Mucosa of gallbladder (tissue), 1 donor: ENCODE data around the gene TFB1M. TPM values are rescaled to one million over a fixed set of nuclear protein-coding genes. Genes with fewer than 3 reads are reported as not detected.
"Not testable (repeated sequence)": the region's sequence is repeated elsewhere in the genome, so short reads cannot be mapped to it uniquely, and the experiment has no call there.

Experiments used
- DNase-seq: peaks from one replicate; pipeline ENCODE4 v3.0.0-alpha.2; 2020; ENCODE audit warnings: low spot score
- total RNA-seq: library from RNA; stranded (reverse); gene quantifications from one replicate; pipeline ENCODE4 v1.2.1, GENCODE V29; 2021
- donor health status: DM: no; HTN: no; CAD: no.

TFB1M gene
- 17.6 TPM for total RNA-seq

DNA sequence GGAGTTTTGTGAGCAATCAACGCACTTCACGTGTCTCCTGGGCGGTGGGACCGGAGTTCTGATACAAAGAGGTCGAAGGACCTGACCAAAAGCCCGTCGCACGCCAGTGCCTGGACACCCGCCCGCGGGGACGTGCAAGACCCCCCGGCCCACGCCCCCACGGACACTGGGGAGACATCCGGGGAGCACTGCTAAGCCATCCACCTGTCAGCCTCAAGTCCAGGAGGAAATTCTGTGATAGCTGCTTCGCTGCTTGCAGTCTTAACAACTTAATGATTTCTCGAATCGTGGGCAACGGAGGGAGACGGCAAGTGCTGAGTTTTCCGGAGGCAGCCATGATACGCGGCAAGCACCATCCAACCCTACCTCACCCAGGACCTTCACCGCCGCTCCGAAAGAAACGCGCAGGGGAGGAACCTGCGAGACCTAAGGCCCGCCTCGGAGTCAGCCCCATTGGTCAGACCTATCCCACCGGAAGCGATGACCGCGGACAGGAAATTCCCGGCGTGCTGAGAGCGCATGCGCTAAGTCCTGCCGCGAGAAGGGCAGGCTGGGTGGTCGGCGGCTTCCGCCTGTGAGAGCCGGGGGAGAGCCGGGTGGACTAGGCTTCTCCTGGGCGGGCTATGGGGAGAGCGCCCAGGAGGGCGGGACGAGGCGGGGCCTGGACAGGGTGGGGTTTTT lies at the start of gene TFB1M:
TSS of gene TFB1M (minus strand) at position 393 of the 681 bp plus-strand sequence. CDS start at position 337, 56 bp downstream.
- DNase-seq = peak; percentile 99

- not testable (repeated sequence) for DNase-seq
Measured at GRCh38 chr6:155364021-155364420, 49.7 kb upstream of the TFB1M start.

- DNase-seq = not testable (repeated sequence)
Measured at GRCh38 chr6:155362968-155363632, 48.8 kb upstream of the TFB1M start.

DNA sequence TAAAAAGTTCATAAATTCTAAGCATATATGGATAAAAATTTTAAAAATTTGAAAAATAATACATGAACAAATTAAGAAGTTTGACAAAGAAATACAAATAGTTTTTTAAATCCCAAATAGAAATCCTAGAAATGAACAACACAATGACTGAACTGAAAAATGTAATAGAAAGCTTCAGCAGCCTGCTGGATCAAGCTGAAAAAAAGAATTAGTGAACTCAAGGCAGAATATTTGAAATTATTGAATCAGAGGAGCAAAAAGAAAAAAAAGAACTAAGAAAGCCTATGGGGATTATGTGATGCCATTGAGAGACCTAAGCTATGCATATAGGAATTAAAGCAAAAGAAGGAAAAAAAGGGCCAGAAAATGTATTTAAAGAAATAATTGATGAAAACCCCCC lies 39.9 kb upstream of the TFB1M start:
- no peak for DNase-seq

DNA sequence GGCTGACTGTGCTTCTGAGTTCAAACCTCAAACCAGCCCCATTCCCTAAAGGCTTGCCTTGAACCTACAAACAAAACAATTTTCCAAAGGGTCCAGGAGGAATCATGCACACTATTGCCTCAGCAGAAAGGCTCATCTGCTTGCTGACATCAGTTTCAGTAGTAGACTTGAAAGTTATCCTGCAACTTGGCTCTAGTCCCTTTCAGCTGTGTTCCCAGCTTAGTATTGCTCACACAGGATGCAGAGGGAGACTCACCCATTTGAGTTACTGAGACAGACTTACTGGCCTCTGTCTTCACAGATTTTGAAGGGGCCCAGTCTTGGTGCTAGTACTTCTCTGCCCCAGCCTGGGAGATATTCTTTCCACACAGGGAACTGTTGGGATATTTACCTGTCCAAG lies 38.5 kb upstream of the TFB1M start:
- no peak for DNase-seq

DNA sequence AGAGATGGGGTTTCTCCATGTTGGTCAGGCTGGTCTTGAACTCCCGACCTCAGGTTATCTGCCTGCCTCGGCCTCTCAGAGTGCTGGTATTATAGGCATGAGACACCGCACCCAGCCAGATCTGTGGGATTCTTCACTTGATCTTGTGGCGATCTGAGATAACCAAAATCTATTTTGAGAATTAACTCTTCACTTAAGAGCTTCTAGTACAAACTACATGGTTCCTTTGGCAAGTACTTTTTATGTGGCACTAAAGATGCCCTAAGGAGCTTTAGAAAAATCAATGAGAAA lies 37.8 kb upstream of the TFB1M start:
- no peak for DNase-seq

- no peak for DNase-seq
Measured at GRCh38 chr6:155351273-155352129, 37.2 kb upstream of the TFB1M start.

DNA sequence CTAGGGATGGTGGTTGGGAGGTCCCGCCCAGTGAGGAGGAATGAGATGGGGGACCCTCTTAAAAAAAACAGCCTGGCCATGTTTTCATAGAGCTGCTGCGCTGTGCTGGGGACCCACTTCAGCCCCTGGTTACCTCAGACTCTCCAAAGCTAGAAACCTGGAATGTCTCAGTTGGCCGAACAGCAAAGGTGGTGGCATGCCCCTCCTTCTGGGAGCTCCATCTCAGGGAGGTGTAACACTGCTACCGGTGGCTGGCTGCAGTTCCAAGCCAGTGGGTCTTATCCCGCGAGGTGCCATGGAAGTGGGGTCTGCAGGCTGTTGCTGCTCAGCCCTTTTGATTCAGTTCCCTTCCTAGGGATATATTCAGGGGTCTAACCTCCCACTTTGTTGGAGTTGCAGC lies 35.7 kb upstream of the TFB1M start:
- no peak for DNase-seq

- DNase-seq = no peak
Measured at GRCh38 chr6:155349129-155349528, 34.8 kb upstream of the TFB1M start.

DNA sequence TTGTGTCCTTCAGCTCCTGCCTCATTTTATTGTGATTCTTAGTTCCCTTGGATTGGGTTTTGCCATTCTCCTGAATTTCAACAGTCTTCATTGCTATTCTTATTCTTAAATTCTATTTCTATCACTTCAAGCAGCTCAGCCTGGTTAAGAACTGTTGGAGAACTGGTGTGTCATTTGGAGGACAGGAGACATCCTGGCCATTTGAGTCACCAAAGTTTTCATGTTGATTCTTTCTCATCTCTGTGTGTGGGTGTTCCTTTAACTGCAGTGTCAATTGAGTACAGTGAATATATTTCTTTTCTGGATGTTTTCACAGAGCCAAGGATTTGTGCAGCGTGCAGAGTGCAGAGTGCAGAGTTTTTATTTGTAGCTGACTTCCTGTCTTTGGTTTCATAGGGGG lies 33.5 kb upstream of the TFB1M start:
- no peak for DNase-seq

- DNase-seq = no peak
Measured at GRCh38 chr6:155346957-155347356, 32.7 kb upstream of the TFB1M start.

GRCh38 chr6:155344341-155345006 lies 30.2 kb upstream of the TFB1M start:
- DNase-seq = no peak

GRCh38 chr6:155341130-155341828 lies 27.0 kb upstream of the TFB1M start:
- DNase-seq = no peak

GRCh38 chr6:155340464-155341129 lies 26.3 kb upstream of the TFB1M start:
- no peak for DNase-seq

DNA sequence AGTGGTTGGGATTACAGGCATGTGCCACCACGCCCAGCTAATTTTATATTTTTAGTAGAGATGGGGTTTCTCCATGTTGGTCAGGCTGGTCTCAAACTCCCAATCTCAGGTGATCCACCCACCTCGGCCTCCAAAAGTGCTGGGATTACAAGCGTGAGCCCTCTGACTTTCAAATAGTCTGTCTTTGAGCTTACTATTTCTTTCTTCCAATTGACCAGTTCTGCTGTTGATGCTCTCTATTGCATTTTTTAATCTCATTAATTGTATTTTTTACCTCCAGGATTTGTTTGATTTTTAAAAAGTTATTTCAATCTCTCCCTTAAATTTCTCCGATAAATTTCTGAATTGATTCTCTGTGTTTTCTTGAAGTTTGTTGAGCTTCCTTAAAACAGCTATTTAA lies 25.6 kb upstream of the TFB1M start:
- DNase-seq = not testable (repeated sequence)

DNA sequence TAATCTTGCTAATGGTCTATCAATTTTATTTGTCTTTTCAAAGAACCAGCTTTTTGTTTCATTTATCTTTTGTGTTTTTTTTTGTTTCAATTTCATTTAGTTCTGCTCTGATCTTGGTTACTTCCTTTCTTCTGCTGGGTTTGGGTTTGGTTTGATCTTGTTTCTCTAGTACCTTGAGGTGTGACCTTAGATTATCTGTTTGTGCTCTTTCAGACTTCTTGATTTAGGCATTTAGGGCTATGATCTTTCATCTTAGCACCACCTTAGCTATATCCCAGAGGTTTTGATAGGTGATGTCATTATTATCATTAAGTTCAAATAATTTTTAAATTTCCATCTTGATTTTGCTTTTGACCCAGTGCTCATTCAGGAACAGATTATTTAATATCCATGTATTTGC lies 24.0 kb upstream of the TFB1M start:
- not testable (repeated sequence) for DNase-seq

- no peak for DNase-seq
Measured at GRCh38 chr6:155335265-155335664, 21.0 kb upstream of the TFB1M start.

DNA sequence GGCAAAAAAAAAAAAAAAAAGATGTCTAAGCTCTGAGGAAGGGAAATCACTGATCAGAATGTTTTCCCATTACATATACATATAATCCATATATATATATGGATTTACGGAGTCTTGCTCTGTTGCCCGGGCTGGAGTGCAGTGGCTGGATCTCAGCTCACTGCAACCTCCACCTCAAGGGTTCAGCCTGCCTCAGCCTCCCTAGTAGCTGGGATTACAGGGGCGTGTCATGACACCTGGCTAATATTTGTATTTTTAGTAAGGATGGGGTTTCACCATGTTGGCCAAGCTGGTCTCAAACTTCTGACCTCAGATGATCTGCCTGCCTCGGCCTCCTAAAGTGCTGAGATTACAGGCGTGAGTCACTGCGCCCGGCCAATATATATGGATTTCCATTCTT lies 19.8 kb upstream of the TFB1M start:
- DNase-seq = not testable (repeated sequence)

DNA sequence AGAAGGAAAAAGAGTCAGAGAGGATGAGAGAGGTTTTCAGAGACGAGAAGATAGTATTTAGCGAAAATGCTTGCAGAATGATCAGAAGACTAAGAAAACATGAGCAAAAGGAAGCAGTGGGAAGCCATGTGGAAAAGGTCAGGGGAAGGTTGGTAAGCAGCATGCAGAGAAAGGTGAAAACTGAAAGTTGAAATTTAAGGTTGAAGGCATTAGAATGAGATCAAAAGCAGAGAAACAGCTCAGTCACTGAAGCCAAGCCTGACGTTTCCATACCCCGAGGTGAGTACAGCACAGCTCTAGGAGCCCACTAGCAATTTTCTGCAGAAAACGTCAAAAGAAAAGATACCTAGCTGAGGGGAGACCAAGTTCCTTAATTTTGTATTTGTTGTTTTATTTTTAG lies 19.1 kb upstream of the TFB1M start:
- DNase-seq = no peak

GRCh38 chr6:155330922-155331321 lies 16.6 kb upstream of the TFB1M start:
- DNase-seq = no peak

DNA sequence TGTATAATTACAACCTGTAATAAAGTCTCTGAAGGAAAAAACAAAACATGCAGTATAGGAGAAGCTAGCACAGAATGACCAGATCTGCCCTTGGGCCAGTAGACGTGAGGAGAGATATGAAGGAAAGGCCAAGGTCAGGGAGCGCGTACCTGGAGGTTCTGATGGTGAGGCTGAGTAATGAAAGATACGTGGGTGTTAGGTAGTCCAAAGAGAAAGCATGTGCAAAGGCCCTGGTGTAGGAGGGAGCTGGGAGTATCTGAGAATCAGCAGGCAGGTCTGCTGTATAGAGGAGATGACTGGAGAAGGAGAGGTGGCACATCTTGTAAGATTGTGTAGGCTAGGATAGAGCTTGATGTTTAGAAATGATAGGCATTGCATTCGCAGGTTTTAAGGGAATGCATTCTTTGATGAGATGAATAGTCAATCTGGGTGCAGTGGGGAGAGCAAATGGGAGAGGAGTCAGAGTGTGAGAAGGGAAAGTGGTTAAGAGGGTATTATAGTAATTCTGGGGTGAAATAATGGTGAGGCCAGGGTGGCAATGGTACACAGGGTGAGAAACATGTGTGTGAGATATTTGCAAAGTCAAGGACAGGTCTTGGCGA lies 15.9 kb upstream of the TFB1M start:
- DNase-seq = no peak
